ELF-1 (cell line): ENCODE results near the gene RBBP7.

Source experiments
- DNase-seq: peaks from one replicate; pipeline ENCODE4 v3.0.0-alpha.2; 2016; ENCODE audit warnings: low read depth, low spot score

The RBBP7 gene

DNA sequence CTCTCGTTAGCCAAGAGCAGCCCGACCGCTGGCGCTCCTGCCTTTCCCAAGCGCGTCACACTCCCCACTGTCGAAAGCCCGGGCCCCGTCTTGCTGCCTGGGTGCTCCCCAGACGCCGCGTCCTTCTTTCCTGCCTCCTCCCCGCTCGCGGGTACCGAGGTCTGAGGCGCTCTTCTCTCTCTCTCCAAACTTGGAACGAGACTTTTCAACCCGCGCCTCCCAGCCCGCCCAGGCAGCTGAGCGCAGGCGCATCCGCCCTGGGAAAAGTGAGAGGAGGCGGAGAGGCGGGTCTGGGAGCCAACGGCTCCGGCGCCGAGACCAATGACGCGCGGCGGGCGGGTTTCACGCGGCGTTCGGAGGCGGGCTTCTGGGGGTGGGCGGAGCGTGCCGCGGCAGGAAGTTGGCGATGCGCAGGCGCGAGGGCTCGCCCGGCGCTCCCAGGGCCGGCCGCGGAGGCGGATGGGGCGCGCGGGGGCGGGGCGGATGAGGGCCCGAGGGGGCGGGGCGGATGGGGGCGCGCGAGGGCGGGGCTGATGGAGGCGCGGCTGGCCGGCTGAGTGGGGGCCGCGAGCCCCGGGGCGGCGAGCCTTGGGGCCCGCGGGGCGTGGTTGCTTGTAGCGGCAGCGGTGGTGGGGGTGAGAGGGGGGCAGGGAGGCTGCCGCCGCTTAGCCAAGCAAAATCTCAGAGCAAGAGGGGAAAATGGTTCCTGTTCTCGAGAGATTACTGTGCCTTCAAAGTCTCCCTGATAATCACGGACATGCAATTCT lies at the start of gene RBBP7:
RBBP7 (minus strand) TSS at position 268 of the 767 bp plus-strand sequence. CDS start 309 bp downstream, outside the sequence.
- peak; percentile 97 for DNase-seq

- DNase-seq: no peak
Measured at GRCh38 chrX:16918979-16919378, 48.8 kb upstream of the RBBP7 start.

GRCh38 chrX:16917120-16917519 lies 47.0 kb upstream of the RBBP7 start:
- DNase-seq: no peak

DNA sequence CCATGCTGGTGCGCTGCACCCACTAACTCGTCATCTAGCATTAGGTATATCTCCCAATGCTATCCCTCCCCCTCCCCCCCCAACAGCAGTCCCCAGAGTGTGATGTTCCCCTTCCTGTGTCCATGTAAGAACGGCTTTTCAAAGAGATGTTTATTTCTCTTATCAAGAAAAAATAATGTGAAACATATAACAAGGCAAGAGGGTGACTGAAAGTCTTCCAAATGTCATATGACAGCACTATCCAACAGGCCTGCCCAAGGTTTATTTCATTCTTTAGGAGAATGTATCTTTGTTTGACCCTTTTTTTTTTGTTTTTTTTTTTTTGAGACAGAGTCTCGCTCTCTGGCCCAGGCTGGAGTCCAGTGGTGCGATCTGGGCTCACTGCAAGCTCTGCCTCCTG lies 46.4 kb upstream of the RBBP7 start:
- DNase-seq: no peak

GRCh38 chrX:16914058-16914457 lies 43.9 kb upstream of the RBBP7 start:
- DNase-seq: no peak

DNA sequence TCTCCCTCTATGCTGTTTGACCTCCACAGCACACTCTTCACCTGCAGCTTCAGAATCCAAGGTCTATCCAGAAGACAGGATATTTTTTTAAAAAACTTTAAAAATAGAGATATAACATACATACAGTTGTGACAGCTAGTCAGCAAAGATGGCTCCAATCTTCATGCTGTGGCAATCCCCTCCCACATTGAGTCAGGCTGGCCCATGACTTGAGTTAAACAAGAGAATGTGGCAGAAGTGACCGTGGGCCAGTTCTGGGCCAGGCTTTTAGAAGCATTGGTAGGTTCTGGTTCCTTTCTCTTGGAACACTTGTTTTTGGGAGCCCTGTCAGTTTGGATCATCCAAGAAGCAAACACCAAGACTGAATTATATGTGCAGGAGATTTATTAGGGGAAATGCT lies 40.2 kb upstream of the RBBP7 start:
- no peak for DNase-seq

- no peak for DNase-seq
Measured at GRCh38 chrX:16903274-16904022, 33.3 kb upstream of the RBBP7 start.

DNA sequence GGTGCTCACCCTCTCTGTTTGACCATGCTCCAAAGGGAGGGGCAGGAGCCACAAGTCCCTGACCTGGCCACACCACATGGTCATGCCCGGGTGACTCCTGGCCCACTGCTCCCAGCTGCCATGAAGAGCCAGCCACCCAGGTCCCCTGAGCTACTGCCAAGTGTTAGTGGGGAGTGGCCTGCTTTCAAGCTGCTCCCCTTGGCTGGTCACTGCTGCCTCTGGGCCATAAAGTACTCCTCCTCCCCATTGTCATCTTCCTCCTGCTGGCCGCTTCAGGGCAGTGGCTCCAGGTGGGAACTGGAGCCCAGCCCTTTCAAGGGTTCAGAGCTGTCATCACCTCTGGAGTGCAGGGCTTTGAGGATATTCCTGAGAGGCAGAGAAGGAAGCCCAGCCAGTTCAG lies 27.3 kb upstream of the RBBP7 start:
- peak; percentile 57 for DNase-seq

DNA sequence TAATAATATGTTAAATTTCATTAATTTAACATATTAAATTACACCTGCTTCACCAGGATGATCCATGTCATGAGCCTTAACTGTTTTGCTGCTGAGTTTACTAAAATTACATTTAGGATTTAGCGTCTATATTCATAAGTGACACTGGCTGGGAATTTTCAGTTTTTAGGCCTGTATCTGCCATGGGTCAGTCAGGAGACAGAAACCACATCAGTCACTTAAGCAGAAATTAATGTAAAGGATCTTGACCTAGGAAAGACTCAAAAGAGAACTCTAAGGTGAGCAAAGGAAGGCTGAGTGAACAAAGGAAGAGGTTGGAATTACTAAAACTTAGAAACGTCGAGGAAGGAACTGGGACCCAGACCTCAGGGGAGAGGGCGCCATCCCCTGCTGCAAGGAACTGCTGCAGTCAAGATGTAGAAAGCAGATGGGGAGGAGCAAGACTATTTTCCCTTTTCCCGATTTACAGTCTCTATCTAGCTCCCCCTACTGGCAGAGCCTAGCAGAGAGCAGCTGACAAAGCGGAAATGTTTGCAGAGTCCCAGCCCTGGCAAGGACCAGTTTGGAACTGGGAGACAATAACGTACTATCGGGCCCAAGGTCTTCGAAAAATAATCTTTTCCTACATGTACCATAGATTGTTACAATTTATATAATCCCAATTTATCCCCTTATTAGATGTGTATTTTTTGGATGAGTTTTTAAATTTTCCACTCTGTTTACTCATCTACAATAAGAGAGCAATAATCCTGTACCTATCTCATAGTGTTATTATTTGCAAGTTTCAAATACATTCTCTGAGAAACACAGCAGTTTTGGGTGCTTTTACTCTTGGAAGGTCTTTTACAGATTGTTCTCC lies 22.6 kb upstream of the RBBP7 start:
- peak; percentile 90 for DNase-seq

DNA sequence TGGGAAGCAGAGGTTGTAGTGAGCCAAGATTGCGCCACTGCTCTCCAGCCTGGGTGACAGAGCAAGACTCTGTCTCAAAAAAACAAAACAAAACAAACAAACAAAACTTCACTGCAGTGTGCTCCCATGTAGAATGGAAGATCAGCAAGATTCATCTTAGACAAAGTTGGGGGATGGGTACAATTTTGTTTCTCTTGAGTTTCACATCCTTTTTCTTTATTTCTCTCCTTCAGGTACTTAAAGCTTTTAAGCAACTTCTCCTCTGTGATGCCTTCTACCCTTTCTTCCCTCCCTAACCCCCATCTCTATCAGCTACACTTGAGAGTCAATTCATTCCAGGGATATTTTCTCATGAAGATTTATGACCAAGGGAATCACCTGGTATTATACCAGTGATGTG lies 15.5 kb upstream of the RBBP7 start:
- no peak for DNase-seq

- no peak for DNase-seq
Measured at GRCh38 chrX:16883487-16883804, 13.3 kb upstream of the RBBP7 start.

GRCh38 chrX:16882702-16883486 lies 12.7 kb upstream of the RBBP7 start:
- DNase-seq: peak; percentile 73

GRCh38 chrX:16882169-16882568 lies 12.0 kb upstream of the RBBP7 start:
- DNase-seq: no peak

GRCh38 chrX:16876696-16877095 lies 6.5 kb upstream of the RBBP7 start:
- no peak for DNase-seq

- no peak for DNase-seq
Measured at GRCh38 chrX:16874458-16875095, 4.4 kb upstream of the RBBP7 start.

DNA sequence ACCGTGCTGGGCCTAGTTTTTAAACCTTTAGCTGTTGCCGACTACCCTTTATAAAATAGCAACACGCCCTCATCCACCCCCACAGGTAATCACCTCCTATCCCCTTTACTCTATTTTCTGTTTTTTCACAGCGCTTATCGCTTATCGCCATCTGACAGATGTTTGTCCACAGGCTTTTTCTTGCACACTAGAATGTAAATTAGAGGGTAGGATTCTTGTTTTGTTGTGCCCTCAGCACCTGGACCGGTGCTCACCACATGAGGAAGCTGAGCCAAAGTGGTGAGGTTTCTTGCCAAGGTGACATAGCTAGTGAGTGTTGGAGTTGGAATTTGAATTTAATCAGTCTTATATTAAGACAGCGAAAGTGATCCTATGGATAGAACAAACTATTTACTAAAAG lies 2.9 kb upstream of the RBBP7 start:
- no peak for DNase-seq

DNA sequence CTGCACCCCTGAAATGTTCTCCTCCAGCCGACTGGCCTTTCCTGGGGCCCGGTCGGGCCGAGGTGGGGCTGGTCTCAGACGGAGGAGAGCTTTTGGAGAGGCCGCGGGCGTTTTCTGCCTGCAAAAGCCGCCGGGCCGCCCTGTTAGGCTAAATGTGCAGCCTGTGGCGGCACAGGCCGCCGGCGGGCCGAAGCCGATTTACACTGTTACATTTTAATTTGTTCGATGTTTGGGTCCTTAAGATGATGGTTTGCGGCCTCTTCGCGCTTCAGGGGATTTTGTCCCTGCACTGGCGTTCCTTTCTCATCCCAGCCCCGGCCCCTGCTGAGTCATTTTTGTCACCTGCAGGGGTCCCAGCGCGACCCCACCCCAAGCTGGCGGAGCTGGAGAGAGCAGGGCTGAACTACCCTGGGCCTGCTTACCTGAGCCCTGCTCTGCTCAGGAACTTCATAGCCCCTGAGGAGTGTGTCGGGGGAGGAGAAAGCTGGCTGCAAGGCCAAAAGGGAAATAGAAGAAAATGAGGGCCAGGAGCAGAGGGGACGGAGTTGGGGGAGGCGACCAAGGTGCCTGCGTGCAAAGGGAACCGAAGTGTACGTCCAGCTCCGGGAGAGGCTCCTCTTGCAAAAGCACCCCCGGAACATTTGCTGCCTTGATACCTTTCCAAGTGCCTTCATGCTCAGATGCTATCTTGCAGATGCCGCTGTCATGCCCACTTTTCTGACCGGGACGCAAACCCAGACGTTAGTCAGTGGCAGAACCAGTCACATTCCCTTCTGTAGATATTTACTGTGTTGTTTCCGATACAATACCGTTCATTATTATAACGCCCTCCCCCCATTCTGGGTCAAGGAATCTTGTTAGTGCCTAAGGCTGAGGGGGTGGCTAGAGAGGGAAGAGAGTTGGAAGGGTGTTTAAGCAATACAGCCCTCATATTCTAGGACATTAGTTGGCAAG lies 977 bp upstream of the RBBP7 start:
- peak; percentile 90 for DNase-seq

- DNase-seq: peak; percentile 57
Measured at GRCh38 chrX:16869393-16870094, 618 bp downstream of the RBBP7 start.

DNA sequence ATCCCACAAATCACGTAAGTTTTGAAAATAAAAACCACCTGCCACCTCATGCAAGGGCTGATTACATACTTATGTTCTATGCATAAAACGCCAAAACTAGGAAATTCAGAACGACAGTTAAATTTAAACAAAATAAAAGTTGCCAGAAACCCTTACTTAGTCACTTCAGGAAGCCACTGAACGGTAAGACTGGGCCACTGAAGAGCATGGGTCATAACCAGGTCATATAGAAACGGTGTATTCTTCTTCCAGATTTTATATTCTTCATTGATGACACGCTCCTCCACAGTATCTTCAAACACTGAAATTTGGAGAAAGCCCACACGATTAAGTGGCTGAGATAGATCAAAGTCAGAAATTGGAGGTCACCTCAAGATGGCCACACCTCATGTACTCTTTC lies 1.2 kb downstream of the RBBP7 start:
- DNase-seq: no peak
